Effector memory CD4-positive, alpha-beta T cell (primary cell): Measurements from ENCODE around the gene TBCCD1.

Experiments
- DNase-seq, 3 donors: peaks; one replicate each; pipeline ENCODE4 v3.0.0-alpha.2; 2020
- H3K27ac ChIP-seq: 2 replicates; pipeline ENCODE4 v1.7.0; 2013; ENCODE audit warnings: mild to moderate bottlenecking, low read length, moderate library complexity; ENCODE audit not compliant: insufficient read depth, poor library complexity, severe bottlenecking
- H3K27me3 ChIP-seq: replicated peaks from 2 replicates; pipeline ENCODE4 v1.7.0; 2013; ENCODE audit warnings: mild to moderate bottlenecking, low read length; ENCODE audit not compliant: insufficient read depth, control insufficient read depth, poor library complexity, severe bottlenecking
- H3K36me3 ChIP-seq: 2 replicates; pipeline ENCODE4 v1.7.0; 2013; ENCODE audit warnings: mild to moderate bottlenecking, low read length, moderate library complexity; ENCODE audit not compliant: control insufficient read depth, insufficient read depth
- H3K4me1 ChIP-seq: 2 replicates; pipeline ENCODE4 v1.7.0; 2013; ENCODE audit warnings: low read length, mild to moderate bottlenecking; ENCODE audit not compliant: control insufficient read depth, insufficient read depth, poor library complexity, severe bottlenecking
- H3K4me3 ChIP-seq: 2 replicates; pipeline ENCODE4 v1.7.0; 2013; ENCODE audit warnings: low read length, low read depth, mild to moderate bottlenecking; ENCODE audit not compliant: insufficient read depth, poor library complexity, severe bottlenecking
- H3K9me3 ChIP-seq: 2 replicates; pipeline ENCODE4 v1.7.0; 2013; ENCODE audit warnings: mild to moderate bottlenecking, low read length, moderate library complexity; ENCODE audit not compliant: control insufficient read depth

TBCCD1 gene

DNA sequence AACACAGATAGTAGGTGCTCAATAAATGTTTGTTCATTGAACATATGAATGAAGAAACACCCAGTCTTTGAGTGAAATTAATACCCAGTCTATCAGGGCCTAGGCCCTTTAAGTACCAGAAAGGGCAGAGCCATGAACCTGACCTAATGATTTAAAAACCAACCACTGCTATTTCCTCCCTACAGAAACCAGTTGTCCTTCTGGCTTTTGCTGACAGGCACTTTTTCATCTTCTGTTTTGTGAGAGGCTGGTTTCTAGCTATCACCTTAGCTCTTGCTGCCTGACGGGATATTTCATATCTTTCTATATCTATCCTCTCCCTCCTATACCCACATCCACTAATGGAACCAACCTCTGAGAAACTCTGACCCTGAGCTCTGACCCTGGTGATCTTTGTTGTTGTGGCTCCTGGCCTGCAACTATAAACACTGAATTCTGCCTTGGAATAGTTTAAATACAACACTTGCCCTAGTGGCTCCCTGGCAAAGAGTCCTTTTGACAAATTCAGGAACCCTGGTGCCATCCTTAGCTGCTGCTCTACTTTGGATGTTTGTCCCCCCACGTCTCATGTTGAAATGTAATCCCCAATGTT, 41.6 kb upstream of the TBCCD1 start:
- no peak overlapping the region for H3K4me3 ChIP-seq
- H3K4me1 ChIP-seq: no peaks in the 10 kb centered on the region
- H3K27me3 ChIP-seq: no peaks in the 10 kb centered on the region
- H3K9me3 ChIP-seq: no peaks in the 10 kb centered on the region
- no peaks in the 10 kb centered on the region for H3K36me3 ChIP-seq
- no peak for DNase-seq
- H3K27ac ChIP-seq: no peak overlapping the region

DNA sequence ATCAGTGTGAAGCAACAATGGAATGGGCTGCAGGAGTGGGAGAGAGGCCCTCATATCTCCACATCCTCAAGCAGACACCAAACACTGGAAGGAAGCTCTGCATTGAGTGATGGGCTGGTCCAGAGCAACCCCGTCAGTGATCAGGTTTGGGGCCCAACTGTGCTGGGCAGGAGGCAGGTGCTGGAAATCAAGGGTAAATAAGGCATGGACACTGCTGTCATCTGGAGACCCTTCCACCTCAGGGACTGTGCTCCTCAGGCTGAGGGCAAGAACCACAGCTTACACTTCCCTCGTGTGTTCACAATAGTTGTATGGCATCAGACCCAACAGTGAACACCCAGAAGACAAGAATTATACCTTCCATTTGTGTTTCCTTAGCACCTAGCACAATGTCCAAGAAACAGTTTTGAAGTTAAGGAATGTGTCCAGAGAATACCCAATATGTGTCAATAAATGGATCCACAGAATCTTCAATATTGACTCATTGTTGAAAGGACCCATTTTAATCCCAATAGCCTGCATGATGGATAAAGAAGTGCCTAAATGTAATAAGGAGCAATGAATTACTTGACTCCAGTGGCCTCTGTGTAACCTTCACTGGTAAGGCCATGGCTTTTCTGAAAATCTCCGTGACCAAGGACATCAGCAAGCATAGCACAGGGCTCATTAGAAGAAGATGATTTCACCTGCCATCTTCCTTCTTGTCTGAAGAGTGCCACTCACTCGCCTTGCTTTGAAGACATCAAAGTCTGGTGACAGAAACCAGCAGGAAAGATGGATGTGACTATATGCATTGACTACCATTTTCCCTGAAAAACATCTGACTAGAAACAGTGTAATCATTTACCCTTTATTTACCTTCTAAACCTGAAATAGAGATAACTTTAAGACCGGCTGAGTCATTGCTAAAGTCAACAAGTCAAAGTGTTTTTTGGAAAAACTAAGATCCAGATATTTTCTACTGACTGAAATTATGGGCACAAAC, 38.7 kb upstream of the TBCCD1 start:
- no peaks in the 10 kb centered on the region for H3K36me3 ChIP-seq
- no peaks in the 10 kb centered on the region for H3K27me3 ChIP-seq
- no peaks in the 10 kb centered on the region for H3K9me3 ChIP-seq
- no peak overlapping the region for H3K27ac ChIP-seq
- H3K4me1 ChIP-seq: no peaks in the 10 kb centered on the region
- H3K4me3 ChIP-seq: no peak overlapping the region
- DNase-seq: no peak

- Histone ChIP-seq H3K4me3 (no peak overlapping the region), H3K4me1 (no peaks in the 10 kb centered on the region), H3K36me3 (no peaks in the 10 kb centered on the region), H3K9me3 (no peaks in the 10 kb centered on the region), H3K27ac (no peak overlapping the region), H3K27me3 (no peaks in the 10 kb centered on the region)
- DNase-seq: no peak
Measured at GRCh38 chr3:186605078-186605477, 37.9 kb upstream of the TBCCD1 start.

- no peak overlapping the region for H3K4me3 ChIP-seq
- no peaks in the 10 kb centered on the region for H3K27me3 ChIP-seq
- no peaks in the 10 kb centered on the region for H3K9me3 ChIP-seq
- H3K36me3 ChIP-seq: no peaks in the 10 kb centered on the region
- no peaks in the 10 kb centered on the region for H3K4me1 ChIP-seq
- DNase-seq: no peak
- no peak overlapping the region for H3K27ac ChIP-seq
Measured at GRCh38 chr3:186603159-186603558, 36.0 kb upstream of the TBCCD1 start.

GRCh38 chr3:186600896-186601295, 33.8 kb upstream of the TBCCD1 start:
- Histone ChIP-seq H3K36me3 (no peaks in the 10 kb centered on the region), H3K27ac (no peak overlapping the region), H3K27me3 (no peaks in the 10 kb centered on the region), H3K9me3 (no peaks in the 10 kb centered on the region), H3K4me1 (no peaks in the 10 kb centered on the region), H3K4me3 (no peak overlapping the region)
- DNase-seq: no peak

DNA sequence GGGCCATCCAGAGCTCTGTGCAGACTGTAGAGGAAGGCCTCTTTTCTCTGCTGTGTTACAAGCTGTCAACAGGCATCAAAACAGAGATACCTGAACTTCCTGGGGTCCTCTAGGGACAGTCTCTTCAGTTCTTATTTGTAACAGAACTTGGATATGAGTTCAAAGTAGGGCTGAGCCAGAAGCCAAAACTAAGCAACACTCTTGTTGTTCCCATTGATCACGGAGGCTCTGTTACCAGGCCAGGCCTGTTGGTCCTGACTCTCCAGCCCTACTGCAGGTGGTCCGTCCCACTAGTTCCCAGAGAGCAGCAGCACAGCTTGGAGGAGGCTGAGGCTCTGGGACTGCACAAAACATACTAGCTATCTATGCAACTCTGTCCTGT, 32.6 kb upstream of the TBCCD1 start:
- Histone ChIP-seq H3K27ac (no peak overlapping the region), H3K4me1 (no peaks in the 10 kb centered on the region), H3K4me3 (no peak overlapping the region), H3K9me3 (no peaks in the 10 kb centered on the region), H3K27me3 (no peaks in the 10 kb centered on the region), H3K36me3 (no peaks in the 10 kb centered on the region)
- DNase-seq: no peak

DNA sequence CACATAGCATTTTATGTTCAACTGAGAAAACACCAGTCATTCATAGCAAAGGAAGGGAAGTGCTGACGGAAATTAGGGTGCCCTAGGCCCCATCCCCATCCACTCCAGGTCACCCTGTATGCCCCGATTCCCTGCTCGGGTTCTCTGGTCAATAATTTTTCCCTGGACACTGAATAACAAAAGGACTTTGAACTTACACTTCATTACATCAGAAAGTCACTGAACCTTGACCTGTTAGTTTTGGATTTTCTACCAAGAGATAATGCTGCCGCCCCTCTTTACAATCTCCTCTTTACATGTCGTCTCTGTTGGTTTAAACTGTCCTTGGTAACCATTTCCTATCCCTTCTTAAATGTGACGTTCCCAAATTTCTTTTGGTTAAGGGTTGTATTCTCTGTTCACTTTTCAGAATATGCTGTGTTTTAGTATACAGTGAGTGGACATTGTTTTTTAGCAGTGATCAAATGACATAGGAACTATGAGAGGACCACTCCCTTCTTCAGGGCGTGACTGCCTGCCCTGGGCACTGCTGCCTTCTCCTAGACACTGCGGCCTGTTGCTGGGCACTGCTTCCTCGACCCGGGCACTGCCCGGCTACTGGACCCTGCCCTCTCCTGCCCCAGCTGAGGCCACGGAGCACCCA, 32.1 kb upstream of the TBCCD1 start:
- H3K4me3 ChIP-seq: no peak overlapping the region
- no peaks in the 10 kb centered on the region for H3K36me3 ChIP-seq
- H3K4me1 ChIP-seq: no peaks in the 10 kb centered on the region
- no peak overlapping the region for H3K27ac ChIP-seq
- no peaks in the 10 kb centered on the region for H3K27me3 ChIP-seq
- H3K9me3 ChIP-seq: no peaks in the 10 kb centered on the region
- no peak for DNase-seq

DNA sequence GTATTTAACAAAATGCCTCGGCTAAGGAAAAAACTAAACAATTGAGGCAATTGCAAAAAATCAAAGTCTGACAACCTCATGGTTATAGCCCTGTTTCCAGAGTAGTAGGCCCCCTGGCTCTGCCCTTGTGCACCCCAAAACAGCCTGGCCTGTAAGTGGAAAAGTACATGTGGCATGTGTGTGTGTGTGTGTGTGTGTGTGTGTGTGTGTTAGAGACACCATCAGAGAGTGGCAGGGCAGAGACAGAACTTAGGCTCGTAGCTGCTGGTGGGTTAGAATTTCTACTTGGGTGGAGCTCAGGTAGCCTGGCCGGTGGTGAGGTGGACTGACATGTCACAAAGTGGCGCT, 31.6 kb upstream of the TBCCD1 start:
- H3K27me3 ChIP-seq: no peaks in the 10 kb centered on the region
- H3K4me1 ChIP-seq: no peaks in the 10 kb centered on the region
- H3K27ac ChIP-seq: no peak overlapping the region
- no peaks in the 10 kb centered on the region for H3K36me3 ChIP-seq
- H3K9me3 ChIP-seq: no peaks in the 10 kb centered on the region
- no peak overlapping the region for H3K4me3 ChIP-seq
- DNase-seq: no peak

- Histone ChIP-seq H3K27me3 (no peaks in the 10 kb centered on the region), H3K9me3 (no peaks in the 10 kb centered on the region), H3K4me1 (no peaks in the 10 kb centered on the region), H3K4me3 (no peak overlapping the region), H3K36me3 (no peaks in the 10 kb centered on the region), H3K27ac (no peak overlapping the region)
- no peak for DNase-seq
Measured at GRCh38 chr3:186598108-186598784, 31.1 kb upstream of the TBCCD1 start.
